Measurements from ENCODE around the gene B4GALNT4. TPM values are rescaled to one million over a fixed set of nuclear protein-coding genes. Genes with fewer than 3 reads are reported as not detected.
"Not testable (repeated sequence)": the region's sequence is repeated elsewhere in the genome, so short reads cannot be mapped to it uniquely, and the experiment has no call there.

B4GALNT4 gene
- total RNA-seq, 1 donor from 2014 or later: 0.38 TPM

DNA sequence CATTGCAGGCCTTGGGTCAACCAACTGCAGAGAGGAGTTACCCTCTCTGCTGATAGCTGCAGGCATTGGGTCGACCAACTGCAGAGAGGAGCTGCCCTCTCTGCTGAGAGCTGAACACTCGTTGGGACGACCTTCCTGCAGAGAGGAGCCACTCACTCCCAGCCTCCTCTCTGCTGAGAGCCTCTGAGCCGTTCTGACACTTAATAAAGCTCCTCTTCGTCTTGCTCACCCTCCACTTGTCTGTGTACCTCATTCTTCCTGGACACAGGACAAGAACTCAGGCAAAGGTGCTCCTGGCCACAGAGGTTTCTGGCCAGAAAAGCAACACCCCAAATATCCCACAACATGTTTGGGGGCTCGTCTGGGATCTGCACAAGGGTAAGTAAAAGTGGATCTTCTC is 17.2 kb downstream of the B4GALNT4 start:
- H3K9me3 ChIP-seq: peaks cover 8% of the 10 kb centered on the region
- H3K27ac ChIP-seq: no peak overlapping the region
- no peak for ATAC-seq
- no peak for DNase-seq
- intact Hi-C loops (cut with DNase I): no loop called here
- H3K27me3 ChIP-seq (ENCODE audit: low read depth): peaks cover 3% of the 10 kb centered on the region
- H3K4me1 ChIP-seq: no peaks in the 10 kb centered on the region
- H3K4me3 ChIP-seq: no peak overlapping the region
- TF ChIP-seq, protein P1, sequence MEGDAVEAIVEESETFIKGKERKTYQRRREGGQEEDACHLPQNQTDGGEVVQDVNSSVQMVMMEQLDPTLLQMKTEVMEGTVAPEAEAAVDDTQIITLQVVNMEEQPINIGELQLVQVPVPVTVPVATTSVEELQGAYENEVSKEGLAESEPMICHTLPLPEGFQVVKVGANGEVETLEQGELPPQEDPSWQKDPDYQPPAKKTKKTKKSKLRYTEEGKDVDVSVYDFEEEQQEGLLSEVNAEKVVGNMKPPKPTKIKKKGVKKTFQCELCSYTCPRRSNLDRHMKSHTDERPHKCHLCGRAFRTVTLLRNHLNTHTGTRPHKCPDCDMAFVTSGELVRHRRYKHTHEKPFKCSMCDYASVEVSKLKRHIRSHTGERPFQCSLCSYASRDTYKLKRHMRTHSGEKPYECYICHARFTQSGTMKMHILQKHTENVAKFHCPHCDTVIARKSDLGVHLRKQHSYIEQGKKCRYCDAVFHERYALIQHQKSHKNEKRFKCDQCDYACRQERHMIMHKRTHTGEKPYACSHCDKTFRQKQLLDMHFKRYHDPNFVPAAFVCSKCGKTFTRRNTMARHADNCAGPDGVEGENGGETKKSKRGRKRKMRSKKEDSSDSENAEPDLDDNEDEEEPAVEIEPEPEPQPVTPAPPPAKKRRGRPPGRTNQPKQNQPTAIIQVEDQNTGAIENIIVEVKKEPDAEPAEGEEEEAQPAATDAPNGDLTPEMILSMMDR (IDR thresholded peaks at IDR 0.05): no peak
- no peaks in the 10 kb centered on the region for H3K36me3 ChIP-seq

DNA sequence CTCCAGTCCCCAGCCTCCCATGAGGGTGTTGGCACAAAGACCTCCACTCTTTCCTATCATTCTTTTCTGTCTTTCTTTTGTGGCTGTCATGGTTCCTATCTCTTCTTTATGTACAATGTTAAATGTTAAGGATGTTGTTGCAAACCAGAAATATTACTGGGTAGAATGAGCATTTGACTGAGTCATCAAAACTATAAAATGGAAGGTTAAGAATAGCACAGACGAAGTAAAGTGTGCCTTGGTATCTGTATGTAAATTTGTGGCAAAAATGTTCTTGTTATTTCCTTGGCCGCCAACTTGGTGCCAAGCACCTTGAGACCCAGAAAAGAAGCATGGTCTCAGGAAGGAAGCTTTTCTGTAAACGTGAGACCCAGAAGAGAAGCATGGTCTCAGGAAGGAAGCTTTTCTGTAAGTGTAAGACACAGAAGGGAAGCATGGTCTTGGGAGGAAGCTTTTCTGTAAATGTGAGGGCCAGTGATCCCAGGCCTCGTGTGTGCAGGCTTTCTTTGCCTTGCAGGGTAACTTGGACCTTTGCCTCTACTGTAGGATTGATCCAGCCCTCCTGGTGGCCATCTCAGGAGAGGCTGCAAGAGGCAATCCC is 18.0 kb downstream of the B4GALNT4 start:
- Histone ChIP-seq H3K36me3 (no peaks in the 10 kb centered on the region), H3K4me3 (no peak overlapping the region), H3K27ac (no peak overlapping the region), H3K27me3 (ENCODE audit: low read depth) (no peaks in the 10 kb centered on the region), H3K9me3 (peaks cover 8% of the 10 kb centered on the region), H3K4me1 (no peaks in the 10 kb centered on the region)
- TF ChIP-seq, protein P1 (IDR thresholded peaks at IDR 0.05): no peak
- intact Hi-C loops (cut with DNase I): no loop called here
- DNase-seq: no peak
- ATAC-seq: no peak

DNA sequence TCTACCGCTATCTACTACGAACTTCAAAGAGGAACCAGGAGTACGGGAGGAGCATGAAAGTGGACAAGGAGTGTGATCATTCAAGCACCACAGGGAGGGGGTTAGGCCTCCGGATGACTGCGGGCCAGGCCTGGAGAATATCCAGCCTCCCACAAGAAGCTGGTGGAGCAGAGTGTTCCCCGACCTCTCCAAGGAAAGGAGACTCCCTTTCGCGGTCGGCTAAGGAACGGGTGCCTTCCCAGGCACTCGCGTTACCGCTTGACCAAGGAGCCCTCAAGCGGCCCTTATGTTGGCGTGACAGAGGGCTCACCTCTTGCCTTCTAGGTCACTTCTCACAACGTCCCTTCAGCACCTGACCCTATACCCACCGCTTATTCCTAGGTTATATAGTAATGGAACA is 20.1 kb downstream of the B4GALNT4 start:
- H3K4me3 ChIP-seq; H3K36me3 ChIP-seq; H3K27me3 ChIP-seq (ENCODE audit: low read depth); H3K4me1 ChIP-seq; H3K9me3 ChIP-seq; DNase-seq; ATAC-seq; H3K27ac ChIP-seq; intact Hi-C loops (cut with DNase I): not testable (repeated sequence)

DNA sequence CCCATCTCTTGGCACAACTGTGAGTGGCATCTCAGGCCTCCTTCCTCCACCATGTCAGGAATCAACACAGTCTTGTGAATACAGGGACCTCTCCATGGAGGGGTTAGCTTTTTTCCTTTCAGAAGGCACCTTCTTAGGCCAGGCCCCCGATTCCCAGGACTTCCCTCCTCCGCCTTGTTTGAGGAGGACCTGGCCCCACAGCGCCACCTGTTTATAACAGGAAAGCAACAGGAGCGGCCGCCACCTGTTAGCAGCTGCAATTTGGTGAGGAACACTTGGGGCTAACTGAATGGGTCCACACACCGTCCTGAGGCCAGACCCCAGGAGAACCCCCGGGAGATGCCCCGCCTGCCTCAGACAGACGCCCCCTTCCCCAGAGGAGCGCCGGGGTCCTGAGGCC is 20.9 kb downstream of the B4GALNT4 start:
- Histone ChIP-seq H3K27ac (no peak overlapping the region), H3K4me3 (no peak overlapping the region), H3K36me3 (no peaks in the 10 kb centered on the region), H3K27me3 (ENCODE audit: low read depth) (no peaks in the 10 kb centered on the region), H3K4me1 (peaks cover 8% of the 10 kb centered on the region), H3K9me3 (peaks cover 8% of the 10 kb centered on the region)
- intact Hi-C loops (cut with DNase I): no loop called here
- no peak for ATAC-seq
- no peak for DNase-seq
- TF ChIP-seq, protein P1 (IDR thresholded peaks at IDR 0.05): no peak

DNA sequence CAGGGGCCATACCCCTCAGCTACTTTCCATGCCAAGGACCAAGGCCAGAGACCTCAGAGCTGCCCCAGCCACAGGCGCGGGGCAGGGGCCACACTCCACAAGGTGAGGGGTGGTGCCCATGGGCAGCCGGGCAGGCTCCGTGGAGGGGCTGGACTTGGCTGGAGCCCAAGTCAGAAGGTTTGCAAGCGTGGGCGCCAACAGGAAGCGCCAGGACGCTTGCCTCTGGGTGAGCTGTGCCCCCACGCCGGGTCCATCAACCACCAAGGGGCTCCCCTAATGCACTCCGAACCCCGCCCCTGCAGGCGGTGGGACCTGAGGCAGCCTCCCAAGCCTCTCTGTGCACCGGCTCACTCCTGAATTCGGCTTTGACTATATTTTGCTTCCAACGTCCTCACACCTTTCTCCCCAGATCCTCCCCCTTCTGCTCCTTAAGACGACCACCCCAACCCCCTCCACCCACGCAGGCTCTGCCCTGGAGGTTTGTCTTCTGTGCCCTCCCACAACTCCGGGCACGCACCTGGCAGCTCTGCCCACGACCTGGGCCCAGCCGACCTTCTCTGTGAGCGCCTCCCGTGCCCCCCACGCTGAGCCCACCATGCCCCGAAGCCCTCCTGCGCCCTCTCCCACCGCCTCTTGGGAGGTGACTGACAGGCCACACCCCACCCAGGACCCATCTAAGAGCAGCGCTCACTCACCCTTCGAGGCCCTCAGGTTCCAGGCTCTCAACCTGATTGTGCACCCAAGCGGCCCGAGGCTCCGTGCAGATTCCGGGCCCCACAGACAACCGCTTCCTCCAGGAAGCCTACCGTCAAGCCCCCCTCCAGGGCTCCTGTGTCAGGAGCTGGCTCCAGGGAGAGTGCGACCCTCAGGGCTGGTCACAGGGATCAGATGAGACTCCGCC is 22.1 kb downstream of the B4GALNT4 start:
- no peak for ATAC-seq
- Histone ChIP-seq H3K27ac (no peak overlapping the region), H3K36me3 (no peaks in the 10 kb centered on the region), H3K4me1 (peaks cover 12% of the 10 kb centered on the region), H3K4me3 (no peak overlapping the region), H3K27me3 (ENCODE audit: low read depth) (no peaks in the 10 kb centered on the region), H3K9me3 (peaks cover 7% of the 10 kb centered on the region)
- intact Hi-C loops (cut with DNase I): no loop called here
- no peak for DNase-seq
- TF ChIP-seq, protein P1 (IDR thresholded peaks at IDR 0.05): no peak

Data from lower lobe of right lung (tissue), 2 donors.